ENCODE data around the gene NCOA4.

Gene NCOA4

GRCh38 chr10:46019569-46020343 is 10.7 kb downstream of the NCOA4 start:
- peak; percentile 1 for TF ChIP-seq CTCF (conservative IDR thresholded peaks at IDR 0.05; ENCODE audit: low read depth, low read length)
- no peak overlapping the region for H3K4me3 ChIP-seq (ENCODE audit: low read depth, low read length)
- peak; percentile 38 for DNase-seq (ENCODE audit: low read depth)

- DNase-seq (ENCODE audit: low read depth): no peak
- H3K4me3 ChIP-seq (ENCODE audit: low read depth, low read length): no peak overlapping the region
- TF ChIP-seq CTCF (conservative IDR thresholded peaks at IDR 0.05; ENCODE audit: low read depth, low read length): no peak
Measured at GRCh38 chr10:46019177-46019528, 11.3 kb downstream of the NCOA4 start.

- no peak for TF ChIP-seq CTCF (conservative IDR thresholded peaks at IDR 0.05; ENCODE audit: low read depth, low read length)
- H3K4me3 ChIP-seq (ENCODE audit: low read depth, low read length): no peak overlapping the region
- DNase-seq (ENCODE audit: low read depth): peak; percentile 63
Measured at GRCh38 chr10:46018453-46019176, 11.8 kb downstream of the NCOA4 start.

GRCh38 chr10:46017733-46018132 is 12.7 kb downstream of the NCOA4 start:
- no peak for TF ChIP-seq CTCF (conservative IDR thresholded peaks at IDR 0.05; ENCODE audit: low read depth, low read length)
- DNase-seq (ENCODE audit: low read depth): no peak
- no peak overlapping the region for H3K4me3 ChIP-seq (ENCODE audit: low read depth, low read length)

- no peak overlapping the region for H3K4me3 ChIP-seq (ENCODE audit: low read depth, low read length)
- no peak for DNase-seq (ENCODE audit: low read depth)
- TF ChIP-seq CTCF (conservative IDR thresholded peaks at IDR 0.05; ENCODE audit: low read depth, low read length): no peak
Measured at GRCh38 chr10:46016811-46017210, 13.6 kb downstream of the NCOA4 start.

- no peak for DNase-seq (ENCODE audit: low read depth)
- no peak overlapping the region for H3K4me3 ChIP-seq (ENCODE audit: low read depth, low read length)
- no peak for TF ChIP-seq CTCF (conservative IDR thresholded peaks at IDR 0.05; ENCODE audit: low read depth, low read length)
Measured at GRCh38 chr10:46016190-46016589, 14.2 kb downstream of the NCOA4 start.

Data from choroid plexus epithelial cell (primary cell).